Vagina (tissue), 2 donors: ENCODE data around the gene UROD.

Source experiments
- CTCF ChIP-seq, 3 experiments: fragments of 450-650 bp in 2 of 3; fragments of 200-600 bp in 1 of 3; sonication (generic) in 1 of 3; IDR thresholded peaks; one replicate each; pipeline ENCODE4 v1.5.1; 2017 to 2019; ENCODE audit warnings: antibody characterized with exemption in 3 of 3, mild to moderate bottlenecking in 2 of 3, moderate library complexity in 2 of 3
- POLR2AphosphoS5 ChIP-seq, 2 donors: sonication (generic); formaldehyde crosslinking; IDR thresholded peaks; one replicate each; pipeline ENCODE4 v1.9.0; 2017; ENCODE audit warnings: antibody characterized with exemption in 2 of 2, mild to moderate bottlenecking in 2 of 2, low read depth in 1 of 2; ENCODE audit not compliant: insufficient read depth in 1 of 2

DNA sequence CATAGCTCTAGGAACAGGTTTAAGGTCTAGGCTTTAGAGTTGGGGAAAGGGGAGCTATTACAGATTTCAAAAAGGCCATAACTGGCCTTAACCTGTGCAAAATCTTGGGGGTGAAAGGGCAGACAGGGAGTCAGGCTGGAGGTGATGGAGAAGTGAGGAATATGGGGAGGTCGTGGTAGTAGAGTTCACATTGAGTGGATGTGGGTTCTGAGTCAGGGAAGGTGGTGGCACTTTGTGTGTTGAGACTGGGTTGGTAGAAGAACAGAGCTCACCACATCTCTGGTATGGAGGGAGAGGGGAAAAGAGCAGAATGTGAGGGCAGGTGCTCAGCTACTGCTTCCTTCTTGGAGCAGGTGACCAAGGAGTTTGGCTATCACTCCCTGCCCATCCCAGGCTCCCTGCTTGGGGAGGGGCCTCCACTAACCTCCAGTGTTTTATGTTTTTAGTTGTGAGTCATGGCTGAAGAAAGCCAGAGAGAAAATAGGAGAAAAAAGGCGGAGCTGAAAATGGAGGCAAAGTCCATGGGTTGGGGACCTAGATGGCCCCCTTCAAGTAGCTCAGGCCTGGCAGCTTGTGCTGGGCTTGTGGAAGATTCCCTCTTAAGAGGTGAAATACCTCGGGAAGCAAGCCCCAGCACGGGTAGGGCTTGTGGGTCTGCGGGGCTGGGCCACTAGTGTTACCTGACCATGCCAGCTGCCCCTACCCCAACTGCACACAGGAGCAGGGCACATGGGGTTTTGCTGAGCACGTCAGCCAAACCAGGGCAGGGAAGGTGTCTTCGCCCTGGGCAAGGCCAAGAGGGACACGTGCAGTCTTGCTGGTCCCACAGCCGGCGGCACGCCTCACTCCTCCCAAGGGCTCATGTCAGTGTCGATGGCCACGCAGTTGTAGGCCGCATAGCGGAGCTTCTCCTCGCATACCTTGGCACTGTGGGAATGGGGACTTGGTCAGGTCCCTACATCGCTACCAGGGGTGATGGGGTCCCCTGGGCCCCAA, 9.1 kb upstream of the UROD start:
- TF ChIP-seq CTCF (IDR thresholded peaks at IDR 0.05) (no peak), POLR2AphosphoS5 (IDR thresholded peaks at IDR 0.05; ENCODE audit: insufficient read depth in 1 of 2, low read depth in 1 of 2) (no peak)
